H1 (cell line): ENCODE measurements around the gene NUP58. TPM values are rescaled to one million over a fixed set of nuclear protein-coding genes. Genes with fewer than 3 reads are reported as not detected.
"Not testable (repeated sequence)": the region's sequence is repeated elsewhere in the genome, so short reads cannot be mapped to it uniquely, and the experiment has no call there.

Source experiments
- CTCF ChIA-PET: fragments of 300-600 bp; sonication (Branson Sonifier 250); formaldehyde crosslinking; loops from one replicate; lab custom pipeline; 2021; ENCODE audit not compliant: partially characterized antibody; lab: Charles Lee
- POLR2A ChIA-PET: fragments of 300-600 bp; sonication (Branson Sonifier 250); formaldehyde crosslinking; loops from one replicate; lab custom pipeline; 2021; ENCODE audit warnings: inconsistent platforms; ENCODE audit not compliant: partially characterized antibody; lab: Charles Lee
- DNase-seq, 2 experiments: peaks; one replicate each; pipeline versions ENCODE4 v3.0.0 to v3.0.0-alpha.2; 2010 to 2022; ENCODE audit warnings: low spot score in 2 of 2, low read depth in 1 of 2, mixed read lengths in 1 of 2
- FAIRE-seq: peaks from 2 replicates; lab custom pipeline; 2011; peaks lifted over from hg19 to GRCh38; lab: Jason Lieb, UNC
- H2AFZ ChIP-seq: 2 replicates; pipeline ENCODE4 v1.8.1; 2012; ENCODE audit warnings: low read length, inconsistent platforms
- H2AK5ac ChIP-seq: 2 replicates; pipeline ENCODE4 v1.6.1; 2013; ENCODE audit warnings: low read depth, low read length
- H2BK120ac ChIP-seq: replicated peaks from 2 replicates; pipeline ENCODE3; 2013; ENCODE audit warnings: low read depth, low read length, inconsistent platforms
- H2BK12ac ChIP-seq: 2 replicates; pipeline ENCODE4 v1.6.1; 2013; ENCODE audit warnings: low read depth, low read length
- H2BK15ac ChIP-seq: 2 replicates; pipeline ENCODE4 v1.6.1; 2013; ENCODE audit warnings: low read length
- H2BK20ac ChIP-seq: 2 replicates; pipeline ENCODE4 v1.6.1; 2013; ENCODE audit warnings: low read length
- H2BK5ac ChIP-seq: 2 replicates; pipeline ENCODE4 v1.6.1; 2013; ENCODE audit warnings: low read depth, low read length
- H3K14ac ChIP-seq: 2 replicates; pipeline ENCODE4 v1.6.1; 2013; ENCODE audit warnings: inconsistent platforms; ENCODE audit not compliant: insufficient read length
- H3K18ac ChIP-seq: 2 replicates; pipeline ENCODE4 v1.6.1; 2013; ENCODE audit warnings: low read length; ENCODE audit errors: extremely low read depth
- H3K23ac ChIP-seq: 2 replicates; pipeline ENCODE4 v1.6.1; 2013; ENCODE audit warnings: inconsistent platforms; ENCODE audit not compliant: insufficient read length
- H3K23me2 ChIP-seq: 2 replicates; pipeline ENCODE4 v1.6.1; 2013; ENCODE audit warnings: low read depth, low read length
- H3K27ac ChIP-seq: 2 replicates; pipeline ENCODE4 v1.6.1; 2011; ENCODE audit warnings: low read depth, low read length, inconsistent platforms
- H3K27me3 ChIP-seq, 4 experiments: replicated peaks in 1 of 4; 1 replicate in 1 of 4; 2 replicates in 3 of 4; pipeline versions ENCODE4 v1.6.1 to v1.8.1; 2011 to 2013; ENCODE audit warnings: low read length in 3 of 4, mild to moderate bottlenecking in 3 of 4, inconsistent platforms in 2 of 4, mixed read lengths in 2 of 4, moderate library complexity in 1 of 4; ENCODE audit not compliant: control insufficient read depth in 3 of 4, insufficient read depth in 3 of 4; ENCODE audit errors: extremely low read depth in 1 of 4
- H3K36me3 ChIP-seq, 4 experiments: 2 replicates each; pipeline versions ENCODE4 v1.6.1 to v1.8.1; 2011 to 2013; ENCODE audit warnings: mild to moderate bottlenecking in 4 of 4, low read length in 3 of 4, moderate library complexity in 2 of 4, control low read depth in 1 of 4, inconsistent platforms in 1 of 4; ENCODE audit not compliant: insufficient read depth in 4 of 4, control insufficient read depth in 2 of 4
- H3K4ac ChIP-seq: replicated peaks from 2 replicates; pipeline ENCODE3; 2013; ENCODE audit warnings: low read length, low read depth, mixed read lengths, inconsistent platforms; ENCODE audit not compliant: insufficient read length
- H3K4me1 ChIP-seq, 4 experiments: replicated peaks in 1 of 4; 1 replicate in 1 of 4; 2 replicates in 3 of 4; pipeline versions ENCODE4 v1.6.1 to v1.8.1; 2011 to 2013; ENCODE audit warnings: low read length in 3 of 4, inconsistent platforms in 2 of 4, mixed read lengths in 1 of 4; ENCODE audit not compliant: insufficient read depth in 4 of 4, control insufficient read depth in 3 of 4
- H3K4me2 ChIP-seq, 2 experiments: 2 replicates each; pipeline versions ENCODE4 v1.6.1 to v1.8.1; 2011 to 2013; ENCODE audit warnings: low read depth in 2 of 2, low read length in 2 of 2, control low read depth in 1 of 2, inconsistent platforms in 1 of 2, mild to moderate bottlenecking in 1 of 2; ENCODE audit not compliant: insufficient read depth in 1 of 2
- H3K4me3 ChIP-seq, 4 experiments: fragments of 200-600, 300-600 bp in 1 of 4; sonication (generic), shearing (Covaris generic), sonication (Bioruptor Twin) in 1 of 4; 2 replicates each; pipeline versions ENCODE4 v1.5.1 to v1.8.1; 2011 to 2016; ENCODE audit warnings: low read length in 4 of 4, low read depth in 3 of 4, control low read depth in 2 of 4, inconsistent platforms in 2 of 4, mild to moderate bottlenecking in 2 of 4, mixed read lengths in 1 of 4, moderate library complexity in 1 of 4; ENCODE audit not compliant: insufficient read depth in 2 of 4; ENCODE audit errors: extremely low read depth in 1 of 4
- H3K56ac ChIP-seq: replicated peaks from 2 replicates; pipeline ENCODE3; 2013; ENCODE audit warnings: low read depth, mild to moderate bottlenecking, mixed read lengths, low read length, inconsistent platforms; ENCODE audit not compliant: insufficient read length
- H3K79me1 ChIP-seq: 2 replicates; pipeline ENCODE4 v1.6.1; 2013; ENCODE audit warnings: low read depth, low read length, control low read depth
- H3K79me2 ChIP-seq, 2 experiments: 2 replicates each; pipeline versions ENCODE4 v1.6.1 to v1.8.1; 2012 to 2013; ENCODE audit warnings: low read length in 2 of 2, mild to moderate bottlenecking in 2 of 2, inconsistent platforms in 1 of 2; ENCODE audit not compliant: insufficient read depth in 2 of 2, control insufficient read depth in 1 of 2
- H3K9ac ChIP-seq, 4 experiments: replicated peaks in 1 of 4; 1 replicate in 1 of 4; 2 replicates in 3 of 4; pipeline versions ENCODE4 v1.6.1 to v1.8.1; 2011 to 2013; ENCODE audit warnings: low read depth in 3 of 4, low read length in 3 of 4, control low read depth in 2 of 4, mild to moderate bottlenecking in 2 of 4, moderate library complexity in 2 of 4, inconsistent platforms in 1 of 4; ENCODE audit errors: extremely low read depth in 1 of 4
- H3K9me3 ChIP-seq, 2 experiments: 2 replicates each; pipeline versions ENCODE4 v1.6.1 to v1.8.1; 2012 to 2013; ENCODE audit warnings: mild to moderate bottlenecking in 2 of 2, moderate library complexity in 2 of 2, control low read depth in 1 of 2, inconsistent platforms in 1 of 2, low read depth in 1 of 2, low read length in 1 of 2, mixed read lengths in 1 of 2; ENCODE audit not compliant: insufficient read depth in 2 of 2
- H4K20me1 ChIP-seq, 2 experiments: replicated peaks in 1 of 2; 2 replicates each; pipeline versions ENCODE3 to v1.8.1; 2011 to 2013; ENCODE audit warnings: inconsistent platforms in 2 of 2, low read length in 2 of 2, mild to moderate bottlenecking in 1 of 2; ENCODE audit not compliant: insufficient read depth in 2 of 2, control insufficient read depth in 1 of 2
- H4K5ac ChIP-seq: 2 replicates; pipeline ENCODE4 v1.6.1; 2013; ENCODE audit warnings: low read length, low read depth, mixed read lengths, inconsistent platforms; ENCODE audit not compliant: insufficient read length
- H4K8ac ChIP-seq: 2 replicates; pipeline ENCODE4 v1.8.0; 2013; ENCODE audit warnings: mild to moderate bottlenecking, moderate library complexity, low read length, inconsistent platforms; ENCODE audit not compliant: insufficient read depth; ENCODE audit errors: extremely low read depth
- H4K91ac ChIP-seq: replicated peaks from 2 replicates; pipeline ENCODE3; 2013; ENCODE audit warnings: low read length, mixed read lengths, inconsistent platforms; ENCODE audit not compliant: insufficient read length
- WGBS, 2 experiments: shearing (Covaris generic) in 1 of 2; methylation state at CpG; one replicate each; pipeline versions ENCODE4 v1.1.6 to v1.1.7; 2013 to 2015; ENCODE audit warnings: low lambda C conversion rate in 2 of 2, mixed read lengths in 2 of 2, inconsistent platforms in 1 of 2, low coverage in 1 of 2, missing lambda C conversion rate in 1 of 2; ENCODE audit not compliant: insufficient replicate concordance in 2 of 2, insufficient coverage in 1 of 2, insufficient read length in 1 of 2; ENCODE audit errors: extremely low coverage in 1 of 2, missing lambda C conversion rate in 1 of 2; 5-methylcytosine and 5-hydroxymethylcytosine counted together
- polyA plus RNA-seq, 7 experiments: library from polyadenylated mRNA; depleted of rRNA in 3 of 7; stranded (reverse) in 5 of 7; unstranded in 2 of 7; fragments of >200 nt in 5 of 7; fragments of 200-250 nt in 2 of 7; gene quantifications; 1 replicate in 5 of 7; 2 replicates in 1 of 7; 4 replicates in 1 of 7; pipeline versions ENCODE4 v1.2.1 to v1.2.3, GENCODE V29; 2011 to 2013; ENCODE audit warnings: missing spikeins in 2 of 7, mixed read lengths in 2 of 7
- total RNA-seq: library from RNA; stranded (reverse); fragmentation: NEBNext Ultra II Directional; extraction: Animal tissue kit (Norgen Biotek cat#: 25700); gene quantifications from 2 replicates; pipeline ENCODE4 v1.2.1, GENCODE V29; 2021

The NUP58 gene
- total and polyA plus RNA-seq, 2 of the 8 experiments (the other 6 are each of a cell fraction or from before 2014, with no cell fraction given) = 35.0 to 53.8 TPM

DNA sequence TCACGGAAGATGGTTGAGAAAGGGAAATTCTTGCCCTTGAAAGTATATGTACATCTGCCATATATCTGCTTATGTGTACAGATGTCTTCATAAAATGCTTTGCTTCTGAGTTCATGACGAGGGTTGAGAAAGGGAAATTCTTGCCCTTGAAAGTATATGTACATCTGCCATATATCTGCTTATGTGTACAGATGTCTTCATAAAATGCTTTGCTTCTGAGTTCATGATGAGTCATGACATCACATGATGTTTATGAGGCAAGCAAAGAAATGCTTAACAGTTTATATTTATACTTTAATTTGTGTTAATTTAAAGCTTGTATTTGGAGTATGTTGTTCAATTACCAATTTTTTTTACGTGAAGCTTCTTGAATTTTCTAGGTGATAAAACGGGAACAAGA is 17.5 kb downstream of the NUP58 start:
- H3K4ac ChIP-seq, H3K4me1 ChIP-seq, H2AFZ ChIP-seq, H2BK12ac ChIP-seq, H3K4me2 ChIP-seq, DNase-seq, H3K79me2 ChIP-seq, H2BK20ac ChIP-seq, H3K18ac ChIP-seq, H3K4me3 ChIP-seq, H3K23ac ChIP-seq, H3K23me2 ChIP-seq, H3K79me1 ChIP-seq, H2AK5ac ChIP-seq, H4K91ac ChIP-seq, H4K8ac ChIP-seq, H3K14ac ChIP-seq, H2BK5ac ChIP-seq, H3K27me3 ChIP-seq, H3K9ac ChIP-seq, H4K5ac ChIP-seq, H3K27ac ChIP-seq, H2BK15ac ChIP-seq, H2BK120ac ChIP-seq, H4K20me1 ChIP-seq, H3K56ac ChIP-seq, H3K9me3 ChIP-seq: not testable (repeated sequence)
- CTCF ChIA-PET = interaction anchor here (1.1 kb wide), 1 partner anchor 22 kb away, joined by 3 read pairs; no protein-coding TSS in a partner anchor
- FAIRE-seq = peak; percentile 69
- WGBS, 2 experiments = 83% methylated on average over 4 of the region's 4 CpGs; no CpG with 5 or more reads in 1 of the 2 experiments
- H3K36me3 ChIP-seq = peaks cover 9 to 68% (median 26%) of the 10 kb centered on the region in 4 experiments
- POLR2A ChIA-PET = interaction anchor here (1.0 to 1.3 kb wide), 2 partner anchors 9 to 11 kb away, joined by 3 read pairs; no protein-coding TSS in a partner anchor
